Measurements from ENCODE around the gene COL5A3. TPM values are rescaled to one million over a fixed set of nuclear protein-coding genes. Genes with fewer than 3 reads are reported as not detected.
"Not testable (repeated sequence)": the region's sequence is repeated elsewhere in the genome, so short reads cannot be mapped to it uniquely, and the experiment has no call there.

Gene COL5A3
- total RNA-seq, 1 experiment from 2014 or later, result not detected

GRCh38 chr19:9937001-9937411 is 73.3 kb downstream of the COL5A3 start:
- no peak for DNase-seq (ENCODE audit: low spot score)

- DNase-seq (ENCODE audit: low spot score), result no peak
Observed at GRCh38 chr19:9936326-9937000, 73.8 kb downstream of the COL5A3 start, which contains the start of gene OLFM2. Gene OLFM2, minus strand, starts transcription at chr19:9936515. Its CDS starts 149 bp downstream, at chr19:9936366.

GRCh38 chr19:9935506-9936325 is 74.6 kb downstream of the COL5A3 start:
- no peak for DNase-seq (ENCODE audit: low spot score)

- DNase-seq (ENCODE audit: low spot score), result peak; percentile 78
Observed at GRCh38 chr19:9934132-9934950, 76.0 kb downstream of the COL5A3 start.

GRCh38 chr19:9932835-9933234 is 77.5 kb downstream of the COL5A3 start:
- DNase-seq (ENCODE audit: low spot score), result no peak

- no peak for DNase-seq (ENCODE audit: low spot score)
Observed at GRCh38 chr19:9931629-9932028, 78.7 kb downstream of the COL5A3 start.

- DNase-seq (ENCODE audit: low spot score), result no peak
Observed at GRCh38 chr19:9923440-9923839, 86.9 kb downstream of the COL5A3 start.

- not testable (repeated sequence) for DNase-seq (ENCODE audit: low spot score)
Observed at GRCh38 chr19:9922782-9923379, 87.4 kb downstream of the COL5A3 start.

- peak; percentile 54 for DNase-seq (ENCODE audit: low spot score)
Observed at GRCh38 chr19:9917321-9917720, 93.0 kb downstream of the COL5A3 start.

GRCh38 chr19:9916719-9917118 is 93.6 kb downstream of the COL5A3 start:
- no peak for DNase-seq (ENCODE audit: low spot score)

GRCh38 chr19:9914315-9915207 is 95.7 kb downstream of the COL5A3 start:
- DNase-seq (ENCODE audit: low spot score), result peak; percentile 66

GRCh38 chr19:9914001-9914314 is 96.3 kb downstream of the COL5A3 start:
- DNase-seq (ENCODE audit: low spot score), result no peak

GRCh38 chr19:9913237-9914000 is 96.9 kb downstream of the COL5A3 start:
- no peak for DNase-seq (ENCODE audit: low spot score)

GRCh38 chr19:9912551-9913236 is 97.6 kb downstream of the COL5A3 start:
- DNase-seq (ENCODE audit: low spot score), result no peak

- DNase-seq (ENCODE audit: low spot score), result no peak
Observed at GRCh38 chr19:9911524-9912185, 98.6 kb downstream of the COL5A3 start.

GRCh38 chr19:9910625-9911024 is 99.7 kb downstream of the COL5A3 start:
- no peak for DNase-seq (ENCODE audit: low spot score)
